GM21381 (cell line): Measurements from ENCODE around the gene RTN1.

Source experiments
- ATAC-seq: cut with Tn5 transposase; IDR thresholded peaks from one replicate; pipeline ENCODE4 v1.9.1; 2021; ENCODE audit warnings: mild to moderate bottlenecking, moderate library complexity; ENCODE audit not compliant: unreplicated experiment

The RTN1 gene

GRCh38 chr14:59850458-59850857 lies 20.1 kb downstream of the RTN1 start:
- no peak for ATAC-seq

GRCh38 chr14:59849411-59850130 lies 21.0 kb downstream of the RTN1 start:
- no peak for ATAC-seq

- no peak for ATAC-seq
Observed at GRCh38 chr14:59848671-59849070, 21.9 kb downstream of the RTN1 start.

GRCh38 chr14:59847711-59848110 lies 22.9 kb downstream of the RTN1 start:
- ATAC-seq: no peak

GRCh38 chr14:59846595-59846994 lies 24.0 kb downstream of the RTN1 start:
- ATAC-seq: no peak

GRCh38 chr14:59845245-59845644 lies 25.3 kb downstream of the RTN1 start:
- ATAC-seq: no peak

GRCh38 chr14:59844186-59844812 lies 26.3 kb downstream of the RTN1 start:
- ATAC-seq: no peak

- no peak for ATAC-seq
Observed at GRCh38 chr14:59836116-59836515, 34.5 kb downstream of the RTN1 start.

- ATAC-seq: no peak
Observed at GRCh38 chr14:59832653-59833294, 37.8 kb downstream of the RTN1 start.

- no peak for ATAC-seq
Observed at GRCh38 chr14:59831121-59831730, 39.4 kb downstream of the RTN1 start.

- ATAC-seq: no peak
Observed at GRCh38 chr14:59830338-59830734, 40.2 kb downstream of the RTN1 start.

GRCh38 chr14:59829469-59830337 lies 40.9 kb downstream of the RTN1 start:
- ATAC-seq: no peak

- no peak for ATAC-seq
Observed at GRCh38 chr14:59828276-59828675, 42.3 kb downstream of the RTN1 start.

- ATAC-seq: no peak
Observed at GRCh38 chr14:59827401-59827800, 43.2 kb downstream of the RTN1 start.

GRCh38 chr14:59826150-59826549 lies 44.4 kb downstream of the RTN1 start:
- no peak for ATAC-seq

- ATAC-seq: no peak
Observed at GRCh38 chr14:59823179-59823578, 47.4 kb downstream of the RTN1 start.

GRCh38 chr14:59819446-59820088 lies 51.0 kb downstream of the RTN1 start:
- ATAC-seq: no peak

- no peak for ATAC-seq
Observed at GRCh38 chr14:59816941-59817340, 53.6 kb downstream of the RTN1 start.

- no peak for ATAC-seq
Observed at GRCh38 chr14:59814988-59815387, 55.6 kb downstream of the RTN1 start.

GRCh38 chr14:59811815-59812214 lies 58.8 kb downstream of the RTN1 start:
- no peak for ATAC-seq
